Stimulated activated CD4-positive, alpha-beta T cell treated with anti-CD3 and anti-CD28 coated beads, Interleukin-2, amount 100 ng/mL, for 4 hours (primary cell): ENCODE results near the gene NCKAP1.
"Not testable (repeated sequence)": the region's sequence is repeated elsewhere in the genome, so short reads cannot be mapped to it uniquely, and the experiment has no call there.

Source experiments
- DNase-seq: peaks from one replicate; pipeline ENCODE4 v3.0.0-alpha.2; 2020; ENCODE audit warnings: low read depth

Gene NCKAP1

GRCh38 chr2:182876653-182877052, 161.6 kb downstream of the NCKAP1 start:
- not testable (repeated sequence) for DNase-seq

GRCh38 chr2:182870227-182870626, 168.0 kb downstream of the NCKAP1 start:
- DNase-seq, result no peak

GRCh38 chr2:182868054-182868796, 170.0 kb downstream of the NCKAP1 start:
- DNase-seq, result no peak

GRCh38 chr2:182867426-182868053, 170.7 kb downstream of the NCKAP1 start:
- DNase-seq, result no peak

- DNase-seq, result no peak
Observed at GRCh38 chr2:182866461-182867406, 171.5 kb downstream of the NCKAP1 start, which contains the start of gene FRZB. Gene FRZB, minus strand, starts transcription at chr2:182866637. Its CDS starts 85 bp downstream, at chr2:182866552.

- no peak for DNase-seq
Observed at GRCh38 chr2:182866095-182866460, 172.2 kb downstream of the NCKAP1 start.

- DNase-seq, result no peak
Observed at GRCh38 chr2:182864949-182865570, 173.2 kb downstream of the NCKAP1 start.

GRCh38 chr2:182863642-182864041, 174.6 kb downstream of the NCKAP1 start:
- DNase-seq, result no peak

- DNase-seq, result no peak
Observed at GRCh38 chr2:182862091-182862490, 176.2 kb downstream of the NCKAP1 start.

GRCh38 chr2:182860858-182861257, 177.4 kb downstream of the NCKAP1 start:
- DNase-seq, result no peak
